Liver (tissue), 9 donors: ENCODE measurements around the gene SPTBN1. TPM values are rescaled to one million over a fixed set of nuclear protein-coding genes. Genes with fewer than 3 reads are reported as not detected.
A peak's percentile ranks its signal among the peaks of the same experiment; 100 is the strongest.

Experiments used
- DNase-seq: peaks from one replicate; pipeline ENCODE4 v3.0.0-alpha.2; 2017; ENCODE audit warnings: low spot score
- H3K27ac ChIP-seq, 2 donors: one replicate each; pipeline ENCODE4 v1.7.0; 2013; ENCODE audit warnings: inconsistent platforms in 2 of 2, low read length in 2 of 2, control low read depth in 1 of 2, low read depth in 1 of 2, mild to moderate bottlenecking in 1 of 2
- H3K27me3 ChIP-seq, 4 donors: one replicate each; pipeline versions ENCODE4 v1.6.1 to v1.7.0; 2013; ENCODE audit warnings: low read length in 3 of 4, inconsistent platforms in 1 of 4, mild to moderate bottlenecking in 1 of 4, moderate library complexity in 1 of 4; ENCODE audit not compliant: control insufficient read depth in 4 of 4, insufficient read depth in 4 of 4
- H3K36me3 ChIP-seq, 4 donors: one replicate each; pipeline versions ENCODE4 v1.6.1 to v1.7.0; 2013; ENCODE audit warnings: low read length in 3 of 4, mild to moderate bottlenecking in 3 of 4, low read depth in 1 of 4, moderate library complexity in 1 of 4; ENCODE audit not compliant: control insufficient read depth in 4 of 4, insufficient read depth in 3 of 4
- H3K4me1 ChIP-seq, 4 donors: one replicate each; pipeline versions ENCODE4 v1.6.1 to v1.7.0; 2013; ENCODE audit warnings: low read length in 3 of 4, mild to moderate bottlenecking in 3 of 4, moderate library complexity in 1 of 4; ENCODE audit not compliant: control insufficient read depth in 4 of 4, insufficient read depth in 4 of 4
- H3K4me3 ChIP-seq, 3 donors: one replicate each; pipeline versions ENCODE4 v1.6.1 to v1.7.0; 2013; ENCODE audit warnings: low read length in 3 of 3, control low read depth in 1 of 3, low read depth in 1 of 3, mild to moderate bottlenecking in 1 of 3
- H3K9ac ChIP-seq, 2 donors: one replicate each; pipeline ENCODE4 v1.7.0; 2013; ENCODE audit warnings: low read length in 2 of 2, mild to moderate bottlenecking in 2 of 2, moderate library complexity in 2 of 2, control low read depth in 1 of 2, low read depth in 1 of 2
- H3K9me3 ChIP-seq, 4 donors: one replicate each; pipeline versions ENCODE4 v1.6.1 to v1.7.0; 2013; ENCODE audit warnings: low read length in 3 of 4; ENCODE audit not compliant: control insufficient read depth in 4 of 4
- ATF3 ChIP-seq: IDR thresholded peaks from 2 replicates; pipeline ENCODE4 v1.6.1; 2016; ENCODE audit warnings: antibody characterized with exemption
- CTCF ChIP-seq: fragments of 150-350 bp; IDR thresholded peaks from 2 replicates; pipeline ENCODE4 v1.5.1; 2017; ENCODE audit warnings: improper control_type of control experiment, low read depth, low read length; ENCODE audit not compliant: missing input control
- EGR1 ChIP-seq, 2 donors: IDR thresholded peaks; 2 replicates each; pipeline ENCODE4 v1.6.1; 2016 to 2018; ENCODE audit warnings: antibody characterized with exemption in 2 of 2, low read depth in 2 of 2
- FOXA1 ChIP-seq: IDR thresholded peaks from 2 replicates; pipeline ENCODE4 v1.6.1; 2016; ENCODE audit warnings: antibody characterized with exemption
- FOXA2 ChIP-seq: IDR thresholded peaks from 2 replicates; pipeline ENCODE4 v1.6.1; 2016; ENCODE audit warnings: antibody characterized with exemption
- GABPA ChIP-seq, 2 donors: IDR thresholded peaks in 1 of 2; conservative IDR thresholded peaks in 1 of 2; 2 replicates each; pipeline ENCODE4 v1.6.1; 2016; ENCODE audit warnings: antibody characterized with exemption in 2 of 2, mild to moderate bottlenecking in 1 of 2, moderate library complexity in 1 of 2
- HNF4A ChIP-seq, 2 donors: conservative IDR thresholded peaks; 2 replicates each; pipeline ENCODE4 v1.6.1; 2016; ENCODE audit warnings: antibody characterized with exemption in 2 of 2, mild to moderate bottlenecking in 2 of 2
- HNF4G ChIP-seq: IDR thresholded peaks from 2 replicates; pipeline ENCODE4 v1.6.1; 2016; ENCODE audit warnings: antibody characterized with exemption
- JUND ChIP-seq, 2 donors: IDR thresholded peaks; 2 replicates each; pipeline ENCODE4 v1.6.1; 2016; ENCODE audit warnings: antibody characterized with exemption in 2 of 2
- MAX ChIP-seq: IDR thresholded peaks from 2 replicates; pipeline ENCODE4 v1.6.1; 2016; ENCODE audit warnings: antibody characterized with exemption
- NR2F2 ChIP-seq: IDR thresholded peaks from 2 replicates; pipeline ENCODE4 v1.6.1; 2016; ENCODE audit warnings: antibody characterized with exemption
- RAD21 ChIP-seq, 2 donors: IDR thresholded peaks; 2 replicates each; pipeline ENCODE4 v1.6.1; 2016; ENCODE audit warnings: antibody characterized with exemption in 2 of 2, mild to moderate bottlenecking in 2 of 2
- REST ChIP-seq: IDR thresholded peaks from 2 replicates; pipeline ENCODE4 v1.6.1; 2016; ENCODE audit warnings: antibody characterized with exemption, mild to moderate bottlenecking
- RXRA ChIP-seq, 2 donors: IDR thresholded peaks; 2 replicates each; pipeline ENCODE4 v1.6.1; 2017 to 2018; ENCODE audit warnings: antibody characterized with exemption in 2 of 2, mild to moderate bottlenecking in 1 of 2
- SP1 ChIP-seq: IDR thresholded peaks from 2 replicates; pipeline ENCODE4 v1.6.1; 2018; ENCODE audit warnings: antibody characterized with exemption, mild to moderate bottlenecking
- TAF1 ChIP-seq: conservative IDR thresholded peaks from 2 replicates; pipeline ENCODE4 v1.6.1; 2016; ENCODE audit warnings: antibody characterized with exemption, mild to moderate bottlenecking
- YY1 ChIP-seq: IDR thresholded peaks from 2 replicates; pipeline ENCODE4 v1.6.1; 2016; ENCODE audit warnings: antibody characterized with exemption, mild to moderate bottlenecking
- ZBTB33 ChIP-seq: IDR thresholded peaks from 2 replicates; pipeline ENCODE4 v1.6.1; 2016; ENCODE audit warnings: antibody characterized with exemption
- WGBS: extraction: QIAGEN DNeasy Blood & Tissue Kit; methylation state at CpG from one replicate; pipeline ENCODE4 v1.1.7; 2013; 5-methylcytosine and 5-hydroxymethylcytosine counted together
- polyA plus RNA-seq, 2 donors: library from polyadenylated mRNA; stranded (reverse) in 1 of 2; unstranded in 1 of 2; fragments of 200-250 nt in 1 of 2; fragments of >200 nt in 1 of 2; fragmentation: Nextera tagmentation in 1 of 2; extraction: Ambion mirVana in 1 of 2; gene quantifications; one replicate each; pipeline versions ENCODE4 v1.2.1 to v1.2.3, GENCODE V29; 2013 to 2015
- total RNA-seq, 2 donors: library from RNA; depleted of rRNA; stranded (reverse); fragments of >200 nt; gene quantifications; one replicate each; pipeline ENCODE4 v1.2.3, GENCODE V29; 2014
- donor health status: healthy.
- donor health status: healthy.
- donor health status: healthy.
- donor health status: healthy.
- donor health status: healthy.

Gene SPTBN1
- total and polyA plus RNA-seq, 4 donors, result 44.8 to 191 (median 75.9) TPM

GRCh38 chr2:54577035-54577434, 120.9 kb downstream of the SPTBN1 start (continued):
- TF ChIP-seq GABPA (IDR thresholded peaks at IDR 0.05 in 1 of 2, conservative IDR thresholded peaks at IDR 0.05 in 1 of 2), result no peak

- WGBS, result 27% methylated on average over 6 of the region's 6 CpGs
- H3K27me3 ChIP-seq, result no peaks in the 10 kb centered on the region
- H3K9ac ChIP-seq, result peak overlapping the region in 1 of 2 donors; percentile 3
- no peaks in the 10 kb centered on the region for H3K36me3 ChIP-seq
- peaks cover 24 to 82% (median 79%) of the 10 kb centered on the region in 4 donors for H3K4me1 ChIP-seq
- no peak overlapping the region for H3K4me3 ChIP-seq
- H3K9me3 ChIP-seq, result no peaks in the 10 kb centered on the region
- no peak for DNase-seq
- no peak for TF ChIP-seq EGR1 (IDR thresholded peaks at IDR 0.05; ENCODE audit: low read depth in 2 of 2)
- no peak for TF ChIP-seq TAF1
- TF ChIP-seq YY1, result no peak
- TF ChIP-seq FOXA1, result peak; percentile 15
- no peak for TF ChIP-seq SP1
- TF ChIP-seq FOXA2, result no peak
- TF ChIP-seq REST, result no peak
- no peak for TF ChIP-seq JUND (IDR thresholded peaks at IDR 0.05)
- TF ChIP-seq GABPA (IDR thresholded peaks at IDR 0.05 in 1 of 2, conservative IDR thresholded peaks at IDR 0.05 in 1 of 2), result no peak
- TF ChIP-seq MAX, result no peak
- peak in 1 of 2 donors; percentile 20 for TF ChIP-seq RXRA (IDR thresholded peaks at IDR 0.05)
- no peak for TF ChIP-seq RAD21 (IDR thresholded peaks at IDR 0.05)
- no peak for TF ChIP-seq NR2F2
- TF ChIP-seq CTCF, result no peak
- no peak for TF ChIP-seq HNF4G
- TF ChIP-seq ATF3, result no peak
- no peak for TF ChIP-seq ZBTB33
- TF ChIP-seq HNF4A (conservative IDR thresholded peaks at IDR 0.05), result peak in 1 of 2 donors; percentile 66
- H3K27ac ChIP-seq, result peak overlapping the region; percentile 26 to 31
These were observed 122.0 kb downstream of the SPTBN1 start for GRCh38 chr2:54577944-54578647.
